ENCODE measurements around the gene DSTN.

Gene DSTN

DNA sequence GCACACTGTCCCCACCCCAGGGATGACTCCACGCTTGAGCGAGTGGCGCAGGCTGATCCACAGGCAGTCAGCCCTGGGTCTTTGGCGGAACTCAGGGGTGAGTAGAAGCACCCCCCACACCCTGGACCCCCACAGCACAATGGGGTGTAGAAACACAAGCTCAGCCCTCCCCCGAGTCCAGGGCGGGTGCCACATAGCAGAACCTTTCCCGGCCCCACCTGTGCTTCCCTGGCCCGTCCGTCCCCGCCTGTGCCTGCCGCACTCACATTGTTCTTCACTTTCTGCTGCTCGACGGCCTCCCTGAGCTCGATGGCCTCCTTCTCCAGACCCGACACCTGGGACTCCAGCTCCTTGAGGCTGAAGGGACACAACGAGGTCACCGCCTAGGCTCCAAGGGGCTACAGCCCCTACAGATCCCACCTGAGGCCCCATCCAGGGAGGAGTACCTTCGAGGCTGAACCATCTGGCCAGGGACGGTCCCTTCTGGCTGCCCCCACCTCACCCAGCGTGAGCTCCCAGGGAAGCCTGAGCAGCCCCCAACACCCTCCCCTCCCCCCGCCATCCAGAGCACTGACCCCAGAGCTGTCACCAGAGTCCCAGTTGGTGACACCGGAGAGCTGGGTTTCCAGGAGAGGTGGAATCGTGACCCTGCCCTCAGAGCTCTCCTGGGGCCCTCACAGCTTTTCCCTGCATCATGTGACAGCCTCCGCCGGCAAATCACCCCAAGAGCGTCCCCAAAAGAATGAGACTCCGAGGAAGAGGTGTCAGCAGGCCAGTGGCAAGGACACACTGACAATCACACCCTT, 55.6 kb downstream of the DSTN start:
- no peak for DNase-seq

DNA sequence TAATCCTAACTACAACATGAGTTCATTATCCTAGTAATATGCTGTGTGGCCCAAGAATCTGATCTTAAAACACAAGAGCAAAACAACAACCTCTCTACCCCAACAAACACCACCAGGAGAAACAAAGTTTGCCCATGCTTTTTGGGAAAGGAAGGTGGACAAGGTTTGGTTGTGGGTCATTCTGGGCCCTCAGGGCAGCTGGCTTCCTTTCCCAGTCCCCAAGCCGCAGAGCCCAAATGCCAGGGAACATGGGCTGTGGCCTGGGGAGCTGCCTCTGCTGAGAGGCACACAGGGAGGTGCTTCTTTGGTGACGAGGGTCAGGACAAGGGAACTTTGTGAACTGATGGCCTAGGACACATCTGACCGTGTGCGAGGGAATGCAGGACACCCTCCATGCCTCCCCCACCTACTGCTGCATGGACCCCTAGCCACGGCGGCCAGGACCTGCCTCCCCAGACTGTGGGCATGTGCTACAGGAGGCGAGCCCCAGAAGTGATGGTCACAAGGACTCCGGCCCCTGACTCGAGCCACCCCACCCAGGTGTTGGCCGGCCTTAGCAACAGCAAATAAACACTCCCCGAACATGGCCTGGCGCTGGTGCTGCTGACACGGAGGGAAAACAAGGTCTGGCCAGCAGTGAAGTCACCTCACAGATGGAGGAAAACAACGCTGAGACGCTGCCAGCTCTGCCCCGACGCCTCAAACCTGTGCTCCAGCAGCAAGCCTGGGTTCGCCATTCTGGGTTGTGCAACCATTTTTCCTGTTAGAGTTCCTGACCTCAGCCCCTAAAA, 56.5 kb downstream of the DSTN start:
- DNase-seq = no peak

GRCh38 chr20:17627101-17627955, 57.5 kb downstream of the DSTN start:
- DNase-seq = no peak

- DNase-seq = no peak
These were observed 58.4 kb downstream of the DSTN start for GRCh38 chr20:17628101-17628841.

GRCh38 chr20:17629025-17629424, 59.1 kb downstream of the DSTN start:
- DNase-seq = no peak

- no peak for DNase-seq
These were observed 59.8 kb downstream of the DSTN start for GRCh38 chr20:17629678-17630089.

DNA sequence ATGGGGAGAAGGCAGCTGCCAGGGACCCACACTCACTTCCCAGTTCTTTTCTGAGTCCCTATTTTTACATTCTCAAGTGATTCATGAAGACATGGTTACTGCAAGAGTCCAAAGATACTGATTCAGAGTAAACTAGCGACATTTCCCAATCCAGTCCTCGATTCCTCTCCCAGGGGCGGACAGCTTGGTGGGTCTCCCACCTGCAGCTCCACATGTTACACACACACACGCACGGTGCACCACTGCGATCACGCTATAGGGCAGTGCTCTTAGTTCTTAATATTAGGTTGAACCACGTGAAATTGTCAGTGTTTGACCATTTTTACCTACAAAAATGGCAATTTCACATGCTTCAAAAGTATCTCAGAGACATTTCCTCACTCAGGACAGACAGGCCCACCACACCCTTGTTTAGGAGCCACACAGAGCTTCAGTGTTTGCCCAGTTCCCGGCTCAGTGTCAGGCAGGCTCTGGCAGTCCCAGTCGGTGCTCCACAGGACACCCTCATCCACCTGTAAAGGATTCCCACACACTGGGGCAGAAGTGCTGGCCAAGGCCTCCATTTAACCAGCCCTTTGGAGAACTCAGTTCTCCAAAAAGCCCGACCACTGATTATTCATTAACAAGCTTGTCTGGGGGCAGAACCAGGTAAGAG, 60.4 kb downstream of the DSTN start:
- no peak for DNase-seq

DNA sequence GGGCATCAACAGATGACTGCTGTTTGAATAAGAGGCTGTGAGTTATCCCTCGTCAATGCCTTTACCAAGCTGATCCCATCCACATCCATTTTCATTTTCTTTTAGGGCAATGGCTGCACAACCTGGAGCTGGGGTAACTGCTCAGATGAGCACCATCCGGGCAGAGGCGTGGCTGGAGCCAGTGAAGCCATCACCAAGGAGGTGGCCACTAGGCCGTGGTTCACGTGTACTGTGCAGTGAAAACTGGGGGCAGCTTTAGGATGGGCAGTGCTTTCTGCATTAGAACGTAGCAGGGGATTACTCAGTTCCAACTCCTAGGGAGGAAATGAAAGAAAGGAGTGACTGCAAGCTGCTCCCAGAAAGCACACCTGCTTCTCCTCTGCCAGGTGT, 60.9 kb downstream of the DSTN start:
- DNase-seq = no peak

- no peak for DNase-seq
These were observed 61.9 kb downstream of the DSTN start for GRCh38 chr20:17631576-17632319.

- DNase-seq = no peak
These were observed 63.5 kb downstream of the DSTN start for GRCh38 chr20:17633221-17633849.

DNA sequence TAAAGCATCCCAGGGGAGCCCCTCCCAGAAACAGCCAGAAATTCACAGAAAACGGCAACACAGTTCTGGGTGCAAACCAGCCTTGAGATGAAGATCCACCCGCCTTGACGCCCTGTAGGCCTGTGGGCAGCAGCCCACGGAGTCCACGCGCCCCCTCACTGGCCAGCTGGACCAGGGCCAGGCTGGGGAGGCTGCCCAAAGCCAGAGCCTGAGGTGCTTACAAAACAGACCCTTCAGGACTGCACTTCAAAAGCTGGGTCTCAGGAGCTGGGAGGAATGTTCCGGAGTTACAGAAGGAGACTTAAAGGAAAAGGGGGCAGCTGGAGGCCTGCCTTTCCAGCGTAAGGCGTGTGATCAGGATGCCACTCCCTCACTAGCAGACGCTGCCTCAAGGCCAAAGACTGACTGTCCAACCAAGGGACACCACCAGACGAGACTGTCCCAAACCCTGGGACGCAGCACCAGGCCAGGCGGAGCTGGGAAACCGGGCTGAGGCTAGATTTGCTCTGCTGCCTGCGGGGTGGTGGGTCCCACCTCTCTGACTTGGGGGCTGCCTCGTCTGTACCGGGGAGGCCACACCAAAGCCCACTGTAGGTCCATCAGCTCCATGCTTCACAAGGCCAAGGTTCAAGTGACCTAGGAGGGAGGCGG, 64.1 kb downstream of the DSTN start:
- no peak for DNase-seq

GRCh38 chr20:17634661-17635331, 64.9 kb downstream of the DSTN start:
- no peak for DNase-seq

- no peak for DNase-seq
These were observed 65.7 kb downstream of the DSTN start for GRCh38 chr20:17635332-17636244.

- DNase-seq = no peak
These were observed 66.9 kb downstream of the DSTN start for GRCh38 chr20:17636523-17637412.

- DNase-seq = no peak
These were observed 67.5 kb downstream of the DSTN start for GRCh38 chr20:17637413-17637780.

DNA sequence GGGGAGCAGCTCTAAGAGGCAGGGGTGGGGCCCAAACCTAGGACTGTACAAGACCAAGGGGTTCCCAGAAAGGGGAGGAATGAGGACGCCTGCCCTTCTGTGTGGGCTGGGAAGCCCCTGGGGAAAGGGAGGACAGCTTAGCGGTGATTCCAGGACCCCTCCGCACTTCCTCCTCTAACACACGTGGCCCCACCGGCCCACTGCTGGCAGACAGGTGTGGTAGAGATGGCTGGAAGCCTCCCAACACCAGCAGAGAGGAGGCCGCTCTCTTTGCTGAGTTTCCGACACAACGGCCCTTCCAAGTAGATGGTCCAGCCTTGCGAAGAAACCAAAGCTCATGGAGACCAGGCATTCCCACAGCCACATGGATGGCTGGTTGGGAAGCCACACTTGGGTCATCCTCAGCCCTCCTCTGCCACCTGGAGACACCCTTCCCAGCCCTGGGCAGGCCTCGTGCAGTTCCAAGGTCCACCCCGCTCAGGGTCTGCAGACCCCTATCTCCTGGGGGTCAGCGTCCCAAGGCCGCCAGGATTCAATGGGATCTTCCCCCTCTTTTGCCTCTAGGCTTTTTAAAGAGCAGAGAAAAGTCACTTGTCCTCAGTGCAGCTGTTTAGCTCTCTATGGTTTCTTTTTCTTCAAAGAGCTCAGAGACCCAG, 68.2 kb downstream of the DSTN start:
- no peak for DNase-seq

DNA sequence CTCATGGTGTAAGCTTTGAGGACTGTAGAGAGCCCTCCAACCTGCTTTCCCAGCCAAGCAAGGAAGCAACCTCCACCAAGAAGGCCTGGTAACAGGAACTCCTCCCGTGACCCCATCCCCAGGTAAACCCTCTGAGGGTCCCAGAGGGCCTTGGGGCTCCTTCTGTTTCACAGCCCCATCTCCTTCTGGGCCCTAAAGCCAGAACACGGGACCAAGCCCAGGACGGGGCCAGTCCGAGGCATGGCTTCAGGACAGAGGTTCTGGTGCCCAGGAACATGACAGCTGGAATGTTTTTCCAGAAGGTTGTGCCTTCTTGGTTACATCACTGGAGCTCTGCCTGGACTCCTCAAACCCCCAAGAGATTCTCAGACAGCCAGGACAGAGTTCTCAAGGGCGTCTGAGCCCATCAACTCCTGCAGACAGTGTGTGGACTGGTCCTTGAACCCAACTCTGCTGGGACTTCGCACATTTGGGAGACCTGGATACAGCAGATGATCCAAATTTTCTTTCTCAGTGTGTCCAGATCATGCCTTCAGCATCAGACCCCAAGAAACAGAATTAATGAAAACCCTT, 69.0 kb downstream of the DSTN start:
- DNase-seq = no peak

Measured in activated effector memory CD4-positive, alpha-beta T cell treated with Interleukin-2 at 50 U/mL for 16 hours (primary cell).